Transverse colon (tissue), 4 donors: ENCODE results near the gene ME1.

ENCODE experiments used
- EP300 ChIP-seq: sonication (generic); formaldehyde crosslinking; IDR thresholded peaks from one replicate; pipeline ENCODE4 v1.6.1; 2017; ENCODE audit warnings: antibody characterized with exemption, low read depth
- POLR2A ChIP-seq: fragments of 450-650 bp; IDR thresholded peaks from one replicate; pipeline ENCODE4 v1.6.1; 2016; ENCODE audit warnings: antibody characterized with exemption, mild to moderate bottlenecking, moderate library complexity
- POLR2AphosphoS5 ChIP-seq, 3 donors: sonication (generic); formaldehyde crosslinking; IDR thresholded peaks; one replicate each; pipeline ENCODE4 v1.6.1; 2016; ENCODE audit warnings: antibody characterized with exemption in 3 of 3
- TF ChIP-seq, protein P1 (sequence below), 5 experiments: fragments of 200-600 bp in 3 of 5; fragments of 450-650 bp in 2 of 5; sonication (generic) in 3 of 5; IDR thresholded peaks; 1 replicate in 2 of 5; 2 replicates in 3 of 5; pipeline ENCODE4 v1.5.1; 2016 to 2017; ENCODE audit warnings: antibody characterized with exemption in 5 of 5, inconsistent platforms in 3 of 5, mild to moderate bottlenecking in 2 of 5, moderate library complexity in 1 of 5

DNA sequence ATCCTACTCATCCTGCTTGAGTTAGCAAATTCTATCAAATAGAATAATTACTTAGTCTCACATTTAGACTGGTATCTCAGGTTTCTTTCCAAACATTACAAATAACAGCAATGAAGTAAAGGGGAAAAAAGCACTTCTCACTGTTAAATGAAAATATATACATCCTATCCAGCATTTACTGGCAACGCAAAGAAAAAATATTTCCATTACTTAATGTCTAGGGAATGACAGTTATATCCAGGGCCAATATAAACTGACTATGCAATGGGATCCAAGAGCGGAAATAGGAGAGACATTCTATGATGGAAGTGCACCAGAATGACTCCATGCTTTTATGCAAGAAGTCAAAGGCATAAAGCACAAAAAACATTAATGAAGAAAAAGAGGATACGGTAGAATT is 60.3 kb downstream of the ME1 start:
- TF ChIP-seq POLR2A (no peak), POLR2AphosphoS5 (IDR thresholded peaks at IDR 0.05) (no peak), EP300 (no peak)
- TF ChIP-seq, protein P1, sequence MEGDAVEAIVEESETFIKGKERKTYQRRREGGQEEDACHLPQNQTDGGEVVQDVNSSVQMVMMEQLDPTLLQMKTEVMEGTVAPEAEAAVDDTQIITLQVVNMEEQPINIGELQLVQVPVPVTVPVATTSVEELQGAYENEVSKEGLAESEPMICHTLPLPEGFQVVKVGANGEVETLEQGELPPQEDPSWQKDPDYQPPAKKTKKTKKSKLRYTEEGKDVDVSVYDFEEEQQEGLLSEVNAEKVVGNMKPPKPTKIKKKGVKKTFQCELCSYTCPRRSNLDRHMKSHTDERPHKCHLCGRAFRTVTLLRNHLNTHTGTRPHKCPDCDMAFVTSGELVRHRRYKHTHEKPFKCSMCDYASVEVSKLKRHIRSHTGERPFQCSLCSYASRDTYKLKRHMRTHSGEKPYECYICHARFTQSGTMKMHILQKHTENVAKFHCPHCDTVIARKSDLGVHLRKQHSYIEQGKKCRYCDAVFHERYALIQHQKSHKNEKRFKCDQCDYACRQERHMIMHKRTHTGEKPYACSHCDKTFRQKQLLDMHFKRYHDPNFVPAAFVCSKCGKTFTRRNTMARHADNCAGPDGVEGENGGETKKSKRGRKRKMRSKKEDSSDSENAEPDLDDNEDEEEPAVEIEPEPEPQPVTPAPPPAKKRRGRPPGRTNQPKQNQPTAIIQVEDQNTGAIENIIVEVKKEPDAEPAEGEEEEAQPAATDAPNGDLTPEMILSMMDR (IDR thresholded peaks at IDR 0.05), result no peak
